ENCODE measurements around the gene SLC27A1. TPM values are rescaled to one million over a fixed set of nuclear protein-coding genes. Genes with fewer than 3 reads are reported as not detected.
A peak's percentile ranks its signal among the peaks of the same experiment; 100 is the strongest.

Gene SLC27A1
- polyA plus RNA-seq, 1 of the 3 experiments (the other 2 are of a cell fraction): 15.0 TPM

DNA sequence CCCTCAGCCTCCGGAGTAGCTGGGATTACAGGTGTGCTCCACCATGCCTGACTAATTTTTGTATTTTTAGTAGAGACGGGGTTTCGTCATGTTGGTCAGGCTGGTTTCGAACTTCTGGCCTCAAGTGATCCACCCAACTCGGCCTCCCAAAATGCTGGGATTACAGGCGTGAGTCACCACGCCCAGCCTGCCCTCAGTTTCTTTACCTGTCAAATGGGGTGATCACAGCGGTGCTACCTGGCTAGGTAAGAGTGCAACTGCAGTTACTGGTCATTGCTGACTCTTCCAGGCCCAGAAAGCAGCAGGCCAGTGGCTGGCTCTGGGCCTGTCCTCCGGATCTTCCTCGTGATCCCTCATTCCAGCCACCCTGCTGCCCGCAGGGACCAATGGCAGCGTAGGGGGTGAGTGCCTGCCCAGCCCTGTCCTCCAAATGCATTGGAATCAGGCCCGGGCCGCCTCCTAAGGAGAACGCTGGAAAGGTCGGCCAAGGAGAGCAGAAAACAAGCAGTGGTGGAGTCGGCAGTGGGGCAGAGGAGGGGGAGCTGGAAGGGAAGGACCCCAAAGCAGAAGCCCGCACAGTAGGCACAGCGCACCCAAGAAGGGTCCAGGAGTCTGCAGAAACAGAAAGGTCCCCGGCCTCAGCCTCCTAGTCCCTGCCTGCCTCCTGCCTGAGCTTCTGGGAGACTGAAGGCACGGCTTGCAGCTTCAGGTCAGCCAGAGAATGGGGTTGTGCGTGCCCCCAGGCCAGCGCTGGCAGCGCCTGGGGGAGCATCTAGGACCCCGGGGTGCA, 1.8 kb upstream of the SLC27A1 start:
- Histone ChIP-seq H4K20me1 (ENCODE audit: insufficient read depth) (no peaks in the 10 kb centered on the region; the same call in 1 of the 2 replicates), H3K36me3 (replicated peaks in 1 of 2; ENCODE audit: control insufficient read depth in 1 of 2, insufficient read depth in 2 of 2, low read length in 1 of 2) (no peaks in the 10 kb centered on the region), H3K27ac (ENCODE audit: low read depth in 2 of 2, low read length in 1 of 2) (peak overlapping the region in 1 of 2 experiments; percentile 72; a peak in 1 of 4 replicates), H2AFZ (ENCODE audit: low read depth) (peak overlapping the region; percentile 90), H3K4me3 (ENCODE audit: low read depth in 2 of 2, low read length in 1 of 2) (no peak overlapping the region), H3K9me3 (no peaks in the 10 kb centered on the region), H3F3A (replicated peaks; ENCODE audit: insufficient read depth) (peaks cover 3% of the 10 kb centered on the region), H3K79me2 (ENCODE audit: insufficient read depth) (peaks cover 26% of the 10 kb centered on the region), H3K9me2 (no peaks in the 10 kb centered on the region), H3K4me2 (peak overlapping the region; percentile 93), H3K27me3 (ENCODE audit: insufficient read depth) (no peaks in the 10 kb centered on the region), H3K4me1 (ENCODE audit: control insufficient read depth in 1 of 2, insufficient read depth in 2 of 2, low read depth in 1 of 2, low read length in 1 of 2) (peaks cover 11 to 17% of the 10 kb centered on the region in 2 experiments; a peak in 3 of 4 replicates), H3K9ac (0 out of 2 replicates have a peak overlapping the region, but pooled peaks have one; percentile 70)
- CTCF ChIA-PET: interaction anchor here (0.9 to 2.4 kb wide), 8 partner anchors 16 to 135 kb away, joined by 3 to 9 read pairs (median 4); partner anchors contain the start of gene TMEM221
- TF ChIP-seq GATA2 (CRISPR knock-in tag; IDR thresholded peaks at IDR 0.05) (no peak), RCOR1 (IDR thresholded peaks at IDR 0.05; ENCODE audit: low read length) (no peak), SMC3 (IDR thresholded peaks at IDR 0.05; ENCODE audit: low read depth, low read length) (no peak), TCF12 (IDR thresholded peaks at IDR 0.05) (no peak), ELF1 (IDR thresholded peaks at IDR 0.05) (no peak), FOSL2 (IDR thresholded peaks at IDR 0.05; ENCODE audit: borderline replicate concordance, low read depth) (no peak), TEAD4 (IDR thresholded peaks at IDR 0.05; ENCODE audit: borderline replicate concordance, insufficient read depth) (no peak), RFX5 (IDR thresholded peaks at IDR 0.05; ENCODE audit: low read length) (no peak), EZH2phosphoT487 (IDR thresholded peaks at IDR 0.05; ENCODE audit: borderline replicate concordance, low read depth) (no peak), TAF1 (IDR thresholded peaks at IDR 0.05; ENCODE audit: borderline replicate concordance, low read depth, low read length) (no peak), GABPA (IDR thresholded peaks at IDR 0.05; ENCODE audit: low read depth) (no peak), YY1 (IDR thresholded peaks at IDR 0.05; ENCODE audit: low read depth) (no peak)
- TF ChIP-seq, protein P1, sequence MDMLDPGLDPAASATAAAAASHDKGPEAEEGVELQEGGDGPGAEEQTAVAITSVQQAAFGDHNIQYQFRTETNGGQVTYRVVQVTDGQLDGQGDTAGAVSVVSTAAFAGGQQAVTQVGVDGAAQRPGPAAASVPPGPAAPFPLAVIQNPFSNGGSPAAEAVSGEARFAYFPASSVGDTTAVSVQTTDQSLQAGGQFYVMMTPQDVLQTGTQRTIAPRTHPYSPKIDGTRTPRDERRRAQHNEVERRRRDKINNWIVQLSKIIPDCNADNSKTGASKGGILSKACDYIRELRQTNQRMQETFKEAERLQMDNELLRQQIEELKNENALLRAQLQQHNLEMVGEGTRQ (IDR thresholded peaks at IDR 0.05; ENCODE audit: borderline replicate concordance, low read depth, low read length): no peak
- TF ChIP-seq, protein P2, sequence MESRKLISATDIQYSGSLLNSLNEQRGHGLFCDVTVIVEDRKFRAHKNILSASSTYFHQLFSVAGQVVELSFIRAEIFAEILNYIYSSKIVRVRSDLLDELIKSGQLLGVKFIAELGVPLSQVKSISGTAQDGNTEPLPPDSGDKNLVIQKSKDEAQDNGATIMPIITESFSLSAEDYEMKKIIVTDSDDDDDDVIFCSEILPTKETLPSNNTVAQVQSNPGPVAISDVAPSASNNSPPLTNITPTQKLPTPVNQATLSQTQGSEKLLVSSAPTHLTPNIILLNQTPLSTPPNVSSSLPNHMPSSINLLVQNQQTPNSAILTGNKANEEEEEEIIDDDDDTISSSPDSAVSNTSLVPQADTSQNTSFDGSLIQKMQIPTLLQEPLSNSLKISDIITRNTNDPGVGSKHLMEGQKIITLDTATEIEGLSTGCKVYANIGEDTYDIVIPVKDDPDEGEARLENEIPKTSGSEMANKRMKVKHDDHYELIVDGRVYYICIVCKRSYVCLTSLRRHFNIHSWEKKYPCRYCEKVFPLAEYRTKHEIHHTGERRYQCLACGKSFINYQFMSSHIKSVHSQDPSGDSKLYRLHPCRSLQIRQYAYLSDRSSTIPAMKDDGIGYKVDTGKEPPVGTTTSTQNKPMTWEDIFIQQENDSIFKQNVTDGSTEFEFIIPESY (IDR thresholded peaks at IDR 0.05; ENCODE audit: borderline replicate concordance, low read depth): no peak
- TF ChIP-seq, protein P3, sequence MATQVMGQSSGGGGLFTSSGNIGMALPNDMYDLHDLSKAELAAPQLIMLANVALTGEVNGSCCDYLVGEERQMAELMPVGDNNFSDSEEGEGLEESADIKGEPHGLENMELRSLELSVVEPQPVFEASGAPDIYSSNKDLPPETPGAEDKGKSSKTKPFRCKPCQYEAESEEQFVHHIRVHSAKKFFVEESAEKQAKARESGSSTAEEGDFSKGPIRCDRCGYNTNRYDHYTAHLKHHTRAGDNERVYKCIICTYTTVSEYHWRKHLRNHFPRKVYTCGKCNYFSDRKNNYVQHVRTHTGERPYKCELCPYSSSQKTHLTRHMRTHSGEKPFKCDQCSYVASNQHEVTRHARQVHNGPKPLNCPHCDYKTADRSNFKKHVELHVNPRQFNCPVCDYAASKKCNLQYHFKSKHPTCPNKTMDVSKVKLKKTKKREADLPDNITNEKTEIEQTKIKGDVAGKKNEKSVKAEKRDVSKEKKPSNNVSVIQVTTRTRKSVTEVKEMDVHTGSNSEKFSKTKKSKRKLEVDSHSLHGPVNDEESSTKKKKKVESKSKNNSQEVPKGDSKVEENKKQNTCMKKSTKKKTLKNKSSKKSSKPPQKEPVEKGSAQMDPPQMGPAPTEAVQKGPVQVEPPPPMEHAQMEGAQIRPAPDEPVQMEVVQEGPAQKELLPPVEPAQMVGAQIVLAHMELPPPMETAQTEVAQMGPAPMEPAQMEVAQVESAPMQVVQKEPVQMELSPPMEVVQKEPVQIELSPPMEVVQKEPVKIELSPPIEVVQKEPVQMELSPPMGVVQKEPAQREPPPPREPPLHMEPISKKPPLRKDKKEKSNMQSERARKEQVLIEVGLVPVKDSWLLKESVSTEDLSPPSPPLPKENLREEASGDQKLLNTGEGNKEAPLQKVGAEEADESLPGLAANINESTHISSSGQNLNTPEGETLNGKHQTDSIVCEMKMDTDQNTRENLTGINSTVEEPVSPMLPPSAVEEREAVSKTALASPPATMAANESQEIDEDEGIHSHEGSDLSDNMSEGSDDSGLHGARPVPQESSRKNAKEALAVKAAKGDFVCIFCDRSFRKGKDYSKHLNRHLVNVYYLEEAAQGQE (IDR thresholded peaks at IDR 0.05; ENCODE audit: low read depth, low read length): no peak
- TF ChIP-seq, protein P4, sequence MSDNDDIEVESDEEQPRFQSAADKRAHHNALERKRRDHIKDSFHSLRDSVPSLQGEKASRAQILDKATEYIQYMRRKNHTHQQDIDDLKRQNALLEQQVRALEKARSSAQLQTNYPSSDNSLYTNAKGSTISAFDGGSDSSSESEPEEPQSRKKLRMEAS (IDR thresholded peaks at IDR 0.05; ENCODE audit: low read depth): no peak
- no peak for DNase-seq
- 90% methylated on average over 18 of the region's 25 CpGs for WGBS (ENCODE audit: low lambda C conversion rate)
- POLR2A ChIA-PET: interaction anchor here (0.5 to 0.9 kb wide), 2 partner anchors 43 to 46 kb away, joined by 3 to 4 read pairs; partner anchors contain the start of gene PGLS
